Measurements from ENCODE around the gene SLX9.

Gene SLX9

DNA sequence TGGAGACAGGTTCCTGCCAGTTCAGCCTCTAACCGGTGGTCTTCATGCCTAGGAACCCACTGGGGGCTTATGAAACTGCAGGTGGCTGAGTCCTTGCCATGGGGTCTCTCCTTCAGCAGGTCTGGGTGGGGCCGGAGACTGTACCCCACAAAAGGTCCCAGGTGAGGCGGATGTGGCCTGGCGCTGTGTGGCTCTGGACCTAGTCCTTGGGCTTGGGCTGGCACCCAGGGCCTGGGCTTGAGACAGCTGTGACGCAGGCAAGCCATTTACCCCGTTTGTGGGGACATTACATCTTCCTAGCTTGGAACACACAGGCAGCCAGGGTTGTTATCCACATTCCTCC, 5.9 kb upstream of the SLX9 start:
- DNase-seq (ENCODE audit: insufficient read length, low spot score) (no peak), FAIRE-seq (no peak)

DNA sequence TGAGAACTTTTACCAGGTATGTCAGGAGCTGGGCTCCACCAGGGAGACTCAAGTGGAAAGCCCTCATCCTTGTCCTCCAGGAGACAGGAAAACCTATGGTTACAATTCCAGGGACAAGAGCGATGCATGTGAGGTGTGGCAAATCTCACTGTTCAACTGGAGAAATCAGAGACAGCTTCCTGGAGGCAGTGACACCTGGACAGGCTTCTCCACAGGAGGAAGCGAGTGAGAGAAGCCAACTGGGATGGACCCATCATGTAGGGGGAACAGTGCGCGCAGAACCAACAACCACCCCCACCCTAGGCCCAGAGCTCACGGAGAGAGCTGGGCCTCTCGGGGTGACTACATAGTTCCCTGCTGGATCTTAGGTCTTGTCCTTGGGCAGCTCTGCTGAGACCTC, 5.6 kb upstream of the SLX9 start:
- TF ChIP-seq POLR2A (IDR thresholded peaks at IDR 0.05; ENCODE audit: low read depth, low read length) = no peak
- DNase-seq (ENCODE audit: insufficient read length, low spot score) = no peak
- no peak for FAIRE-seq

More for the DNA sequence above, 5.9 kb upstream of the SLX9 start:
- TF ChIP-seq POLR2A (IDR thresholded peaks at IDR 0.05; ENCODE audit: low read depth, low read length) = no peak

DNA sequence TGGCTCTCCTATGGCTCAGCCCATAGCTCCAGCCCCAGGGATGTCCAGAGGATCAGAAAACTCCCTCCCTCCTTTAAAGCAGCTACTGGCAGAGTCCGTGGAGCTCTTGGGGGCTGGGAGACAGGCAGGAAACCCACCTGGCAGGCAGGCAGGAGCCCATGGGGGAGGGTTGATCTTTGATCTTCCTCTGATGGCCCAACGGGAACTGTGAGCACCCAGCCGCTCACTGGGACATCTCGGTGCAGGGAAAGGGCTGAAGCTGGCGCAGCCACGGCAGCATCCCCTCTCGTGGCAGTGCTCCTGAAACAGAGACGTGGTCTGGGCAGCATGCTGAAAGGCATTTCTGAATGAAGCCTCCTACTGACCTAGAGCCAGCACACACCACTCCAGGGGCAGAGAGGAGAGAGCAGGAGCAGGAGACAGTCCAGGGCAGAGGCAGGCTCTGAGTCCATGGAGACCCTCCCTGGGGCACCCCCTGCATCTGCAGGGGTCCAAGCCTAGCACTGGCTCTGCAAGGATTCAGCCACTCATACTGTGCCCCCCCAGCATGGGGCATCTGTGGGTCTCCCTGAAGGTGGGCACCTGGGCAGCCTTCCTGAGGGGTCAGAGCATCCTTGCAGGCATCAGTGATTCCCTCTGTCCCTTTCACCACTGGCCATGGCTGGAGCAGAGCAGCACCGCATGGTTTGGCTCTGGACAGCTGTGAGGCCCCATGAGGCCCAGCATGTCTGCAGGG, 4.9 kb upstream of the SLX9 start:
- DNase-seq (ENCODE audit: insufficient read length, low spot score) (no peak), FAIRE-seq (no peak)
- TF ChIP-seq POLR2A (IDR thresholded peaks at IDR 0.05; ENCODE audit: low read depth, low read length) = no peak

DNA sequence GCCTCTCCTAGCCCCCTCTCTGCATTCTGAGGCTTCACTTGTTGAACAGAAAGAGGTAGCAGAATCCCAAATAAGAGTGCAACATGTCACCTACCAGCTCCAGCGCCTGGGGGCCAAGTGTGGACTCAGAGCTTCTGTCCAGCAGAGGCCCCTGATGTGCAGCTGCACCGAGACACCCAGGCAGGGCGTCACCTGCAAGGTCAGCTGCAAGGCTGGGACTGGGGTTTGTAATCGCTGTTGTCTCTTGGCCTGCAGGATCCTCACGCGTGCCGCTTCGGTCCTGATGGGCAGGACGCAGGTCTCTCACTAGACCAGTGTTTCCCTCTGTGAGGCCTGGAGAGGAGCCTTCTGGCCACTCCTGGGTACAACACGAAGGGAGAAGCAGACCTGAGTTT, 4.3 kb upstream of the SLX9 start:
- no peak for TF ChIP-seq POLR2A (IDR thresholded peaks at IDR 0.05; ENCODE audit: low read depth, low read length)
- no peak for FAIRE-seq
- DNase-seq (ENCODE audit: insufficient read length, low spot score) = no peak

DNA sequence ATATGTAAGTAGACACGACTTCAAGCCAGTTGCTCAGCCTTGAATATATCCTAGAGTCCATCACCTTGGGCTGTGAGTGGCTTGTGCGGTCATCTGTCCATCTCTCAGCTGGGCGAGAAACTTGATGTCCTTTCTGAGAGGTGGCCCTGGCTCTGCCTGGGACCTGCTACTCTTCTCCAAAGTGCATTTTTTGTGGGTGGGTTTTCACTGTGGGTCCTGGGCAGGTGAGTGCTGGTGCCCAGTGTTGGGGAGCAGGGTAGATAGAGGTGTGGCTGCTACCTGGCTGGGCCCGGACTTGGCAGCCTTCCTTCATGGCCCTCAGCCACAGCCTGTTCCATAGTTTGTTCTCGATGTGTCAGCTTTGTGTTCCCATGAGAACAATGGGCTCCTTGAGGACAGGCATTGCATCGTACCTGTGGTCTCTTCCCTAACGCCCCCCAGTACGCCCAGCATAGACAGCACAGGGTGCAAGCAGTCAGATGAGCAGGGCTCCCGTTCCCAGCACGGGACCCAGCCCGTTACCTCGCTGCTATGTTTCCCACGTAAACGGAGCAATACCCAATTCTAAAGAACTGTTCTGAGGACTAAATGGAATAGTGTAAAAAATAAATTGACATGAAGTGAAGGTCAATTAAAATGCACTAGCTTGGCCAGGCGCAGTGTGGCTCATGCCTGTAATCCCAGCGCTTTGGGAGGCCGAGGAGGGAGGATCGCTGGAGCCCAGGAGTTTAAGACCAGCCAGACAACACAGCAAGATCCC, 877 bp upstream of the SLX9 start:
- DNase-seq (ENCODE audit: insufficient read length, low spot score) (no peak), FAIRE-seq (no peak)
- no peak for TF ChIP-seq POLR2A (IDR thresholded peaks at IDR 0.05; ENCODE audit: low read depth, low read length)

DNA sequence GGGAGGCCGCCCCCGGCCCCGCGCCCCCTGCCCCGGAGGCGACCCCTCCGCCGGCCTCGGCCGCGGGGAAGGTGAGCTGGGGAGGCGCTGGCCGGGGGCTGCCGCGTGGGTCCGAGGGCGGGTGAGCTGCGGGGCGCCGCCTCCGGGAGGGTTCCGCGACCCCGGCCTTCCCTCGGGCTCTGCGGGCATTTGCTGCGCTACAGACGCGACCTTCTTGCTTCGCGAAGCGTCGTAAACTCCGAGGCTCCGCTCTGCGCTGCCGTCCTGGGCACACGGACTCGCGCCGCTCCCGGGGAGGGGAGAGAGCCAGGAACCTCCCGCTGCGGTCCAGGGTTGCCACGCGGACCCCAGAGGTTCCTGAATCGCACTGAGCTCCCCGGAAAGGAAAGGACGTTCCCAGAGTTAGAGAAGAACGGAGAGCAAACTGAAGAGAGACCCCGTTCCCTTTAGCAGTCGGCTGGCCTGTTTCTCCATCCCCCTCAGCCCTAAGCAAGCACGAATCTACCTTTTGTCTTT, 345 bp downstream of the SLX9 start:
- FAIRE-seq = no peak
- DNase-seq (ENCODE audit: insufficient read length, low spot score) = peak; percentile 68
- TF ChIP-seq POLR2A (IDR thresholded peaks at IDR 0.05; ENCODE audit: low read depth, low read length) = no peak; the same call in 1 of the 2 replicates

DNA sequence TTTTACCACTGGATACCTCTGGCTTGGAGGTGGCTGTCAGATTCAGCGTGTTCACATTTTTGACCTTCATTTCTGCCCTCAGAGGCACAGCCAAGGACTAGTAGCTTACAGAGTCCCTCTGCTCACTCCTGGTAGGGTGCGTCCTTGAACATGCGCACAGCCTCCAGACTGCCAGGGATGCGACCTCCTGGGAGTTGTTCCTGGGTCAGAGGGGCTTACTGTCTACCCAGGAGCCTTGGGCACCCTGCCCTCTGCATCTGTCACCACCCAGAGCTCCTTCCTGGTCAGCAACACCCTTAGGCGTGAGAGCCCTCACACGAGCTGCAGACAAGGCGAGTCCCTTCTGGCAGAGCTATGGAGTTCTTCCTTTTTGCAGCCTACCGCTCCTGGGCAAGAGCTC, 1.7 kb downstream of the SLX9 start:
- no peak for TF ChIP-seq POLR2A (IDR thresholded peaks at IDR 0.05; ENCODE audit: low read depth, low read length)
- no peak for DNase-seq (ENCODE audit: insufficient read length, low spot score)
- no peak for FAIRE-seq

DNA sequence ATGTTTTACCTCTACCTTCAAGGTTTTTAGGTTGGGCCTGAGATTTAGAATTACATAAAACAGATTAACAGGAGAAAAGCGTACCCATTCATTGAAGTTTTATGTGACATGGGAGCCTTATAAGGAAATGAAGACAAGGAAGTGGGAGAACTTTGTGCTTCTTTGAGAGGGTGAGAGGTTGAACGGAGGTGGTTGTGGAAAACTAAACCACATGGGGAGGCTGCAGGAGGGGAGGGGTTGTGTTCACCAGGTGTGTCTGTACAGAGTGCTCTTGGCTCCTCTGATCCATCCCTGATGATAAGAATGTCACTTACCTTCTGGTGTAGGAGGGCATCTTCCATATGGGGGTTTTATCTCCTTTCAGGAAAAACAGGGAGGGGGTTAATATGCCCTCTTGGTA, 2.7 kb downstream of the SLX9 start:
- FAIRE-seq (no peak), DNase-seq (ENCODE audit: insufficient read length, low spot score) (no peak)
- TF ChIP-seq POLR2A (IDR thresholded peaks at IDR 0.05; ENCODE audit: low read depth, low read length) = no peak

DNA sequence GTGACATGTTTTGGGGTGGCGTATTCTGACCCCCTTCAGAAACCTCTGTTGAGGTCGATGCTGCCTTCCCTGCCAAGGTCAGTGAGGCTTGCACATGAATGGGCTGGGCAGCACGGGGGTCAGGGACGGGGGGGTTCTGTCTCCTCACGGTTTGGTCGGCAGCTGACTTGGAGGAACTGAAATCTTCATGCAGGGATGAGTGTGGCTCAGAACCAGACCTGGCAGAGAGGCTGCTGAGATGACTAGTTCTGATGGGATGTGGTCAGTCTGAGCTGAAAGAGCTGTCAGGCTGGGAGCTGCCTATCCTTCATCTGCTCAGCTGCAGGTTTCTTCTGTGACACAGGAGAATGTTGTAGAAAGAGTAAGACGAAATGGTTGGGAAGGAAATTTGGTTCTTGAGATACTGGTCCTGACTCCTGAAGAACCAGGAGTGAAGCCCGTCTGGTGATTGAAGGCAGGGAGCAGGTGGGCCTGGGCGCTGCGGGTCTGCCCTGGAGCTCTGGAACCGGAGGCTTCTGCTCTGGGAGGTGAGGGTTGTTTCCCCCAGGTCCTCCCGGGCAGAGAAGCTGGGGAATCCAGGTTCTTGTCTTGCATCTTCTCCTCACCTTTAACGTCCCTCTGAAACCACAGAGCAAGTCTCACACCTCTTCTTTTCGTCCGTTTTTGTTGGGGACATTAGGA, 3.3 kb downstream of the SLX9 start:
- TF ChIP-seq POLR2A (IDR thresholded peaks at IDR 0.05; ENCODE audit: low read depth, low read length) = no peak
- DNase-seq (ENCODE audit: insufficient read length, low spot score) (no peak), FAIRE-seq (no peak)

DNA sequence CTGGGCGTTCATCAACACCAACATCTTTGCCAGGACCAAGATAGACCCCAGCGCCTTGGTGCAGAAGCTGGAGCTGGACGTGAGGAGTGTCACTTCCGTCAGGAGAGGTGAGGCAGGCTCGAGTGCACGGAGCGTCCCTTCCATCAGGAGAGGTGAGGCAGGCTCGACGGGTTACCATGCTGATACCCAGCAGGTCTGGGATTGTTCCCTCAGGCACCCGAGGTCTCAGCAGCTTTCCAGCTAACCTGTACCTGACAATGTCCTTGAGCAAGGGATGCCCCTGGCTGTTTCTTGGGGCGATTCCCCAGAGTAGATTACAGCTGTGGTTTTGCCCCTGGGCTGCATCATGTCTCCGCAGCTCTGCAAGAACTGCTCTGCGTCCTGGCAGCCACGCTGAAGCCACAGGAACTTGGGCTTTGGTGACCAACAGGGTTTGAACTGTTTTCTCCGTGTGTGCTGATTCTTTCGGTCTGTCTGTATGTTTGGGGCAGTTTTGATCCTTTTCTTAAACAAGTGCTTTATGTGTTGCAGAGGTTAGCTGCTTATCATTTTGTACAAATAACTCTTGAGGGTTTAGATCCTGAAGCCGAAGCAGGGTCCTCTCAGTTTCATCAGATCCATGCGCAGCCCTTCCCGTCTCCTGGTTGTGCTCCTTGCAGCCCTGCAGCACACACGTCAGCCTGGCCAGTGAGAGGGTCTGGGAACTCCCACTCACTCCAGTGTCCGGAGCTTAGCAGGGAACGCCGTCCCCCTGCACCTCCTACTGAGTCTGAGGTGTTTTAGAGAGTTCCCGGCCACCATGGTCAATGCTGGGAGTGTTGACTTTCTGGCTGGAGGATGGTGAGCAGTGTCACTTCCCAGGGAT, 4.1 kb downstream of the SLX9 start:
- DNase-seq (ENCODE audit: insufficient read length, low spot score) = no peak
- FAIRE-seq = no peak
- TF ChIP-seq POLR2A (IDR thresholded peaks at IDR 0.05; ENCODE audit: low read depth, low read length) = no peak

DNA sequence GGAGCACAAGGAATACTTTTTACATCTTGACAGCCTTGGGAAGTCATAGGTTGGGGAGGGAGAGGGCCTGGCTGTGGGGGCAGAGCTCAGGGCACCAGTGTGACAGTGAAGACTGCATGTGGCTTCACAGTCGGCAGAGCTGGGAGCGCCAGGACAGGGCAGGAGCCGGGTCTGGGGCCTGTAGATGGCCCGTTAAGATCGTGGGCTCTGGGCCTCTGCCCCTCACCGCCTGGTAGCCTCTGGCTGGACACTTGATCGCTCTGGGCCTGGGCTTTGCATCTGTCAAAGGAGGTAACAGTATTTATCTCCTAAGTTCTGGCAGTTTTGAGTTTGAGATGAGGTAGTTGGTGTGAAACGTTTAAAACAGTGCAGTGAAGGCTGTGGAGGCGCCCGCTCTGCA, 4.8 kb downstream of the SLX9 start:
- no peak for FAIRE-seq
- no peak for DNase-seq (ENCODE audit: insufficient read length, low spot score)
- no peak for TF ChIP-seq POLR2A (IDR thresholded peaks at IDR 0.05; ENCODE audit: low read depth, low read length)

DNA sequence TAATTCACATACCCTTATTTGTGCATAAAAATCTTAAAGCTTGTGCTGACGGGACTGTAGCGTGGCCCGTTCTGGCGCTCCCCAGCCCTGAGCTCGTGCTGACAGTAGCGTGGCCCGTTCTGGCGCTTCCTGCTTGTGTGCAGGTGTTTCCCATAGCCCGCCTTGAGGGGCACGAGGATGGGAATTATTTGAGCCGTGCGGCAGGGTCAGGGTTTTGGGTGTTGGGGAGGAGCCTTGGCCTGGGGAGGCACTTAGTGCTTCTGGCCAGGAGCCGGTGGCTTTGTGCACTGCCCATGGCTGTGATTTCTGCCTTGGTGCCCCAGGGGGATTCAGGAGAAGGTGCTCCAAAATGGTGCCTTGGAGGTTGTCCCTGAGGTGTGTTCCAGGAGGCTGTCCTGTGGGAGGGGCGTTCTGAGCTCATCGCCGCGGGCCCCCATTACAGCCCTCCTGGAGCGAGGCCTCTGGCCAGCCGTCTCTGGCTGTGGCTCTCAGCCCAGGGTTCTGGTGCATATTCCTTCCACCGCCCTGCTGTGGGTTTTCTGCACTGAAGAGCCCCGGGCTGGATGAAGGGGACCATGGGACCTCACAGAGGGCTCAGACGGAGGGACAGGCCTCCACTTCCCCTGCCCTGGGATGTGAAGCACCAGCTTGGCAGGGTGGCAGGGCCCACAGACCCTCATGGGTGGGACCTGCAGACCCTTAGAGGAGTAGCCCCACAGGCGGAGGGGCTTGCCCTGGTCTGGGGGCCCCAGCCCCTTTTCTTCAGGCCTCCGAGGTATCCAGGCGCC, 6.6 kb downstream of the SLX9 start:
- FAIRE-seq (no peak), DNase-seq (ENCODE audit: insufficient read length, low spot score) (no peak)
- TF ChIP-seq POLR2A (IDR thresholded peaks at IDR 0.05; ENCODE audit: low read depth, low read length) = no peak
